ENCODE measurements around the gene SPANXD. TPM values are rescaled to one million over a fixed set of nuclear protein-coding genes. Genes with fewer than 3 reads are reported as not detected.
"Not testable (repeated sequence)": the region's sequence is repeated elsewhere in the genome, so short reads cannot be mapped to it uniquely, and the experiment has no call there.

SPANXD gene, protein sequence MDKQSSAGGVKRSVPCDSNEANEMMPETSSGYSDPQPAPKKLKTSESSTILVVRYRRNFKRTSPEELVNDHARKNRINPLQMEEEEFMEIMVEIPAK
- total RNA-seq: not detected
- polyA plus RNA-seq (ENCODE audit: insufficient read depth, low read depth, low replicate concordance): not detected
- long read RNA-seq, donor 1: 0 reads
- long read RNA-seq, donor 2: 0 reads
- long read RNA-seq, donor 3: 0 reads
- long read RNA-seq, donor 4: 0 reads
- long read RNA-seq, donor 5: 0 reads
- long read RNA-seq, donor 6: 0 reads
- long read RNA-seq, donor 7: 0 reads
- long read RNA-seq, donor 8: 0 reads
- long read RNA-seq, donor 9: 0 reads
- long read RNA-seq, donor 10: 0 reads

DNA sequence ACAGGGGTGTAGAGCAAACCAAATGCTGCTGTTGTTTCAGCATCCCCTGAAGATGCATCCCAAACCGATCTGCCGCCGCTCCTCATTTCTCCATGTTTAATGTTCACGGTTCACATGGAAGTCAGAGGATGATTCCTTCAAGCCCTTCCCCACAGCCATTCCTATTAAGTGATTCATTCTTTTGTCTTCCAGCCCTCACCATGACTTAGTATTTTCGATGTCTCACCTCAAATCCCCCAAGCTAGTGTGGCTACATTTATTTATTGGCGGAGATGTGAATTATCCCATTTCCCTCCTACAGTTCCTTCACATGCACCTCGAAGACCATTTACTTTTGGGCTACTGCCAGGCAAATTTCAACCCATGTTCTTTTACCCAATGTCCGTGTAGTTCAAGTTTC is at the start of gene SPANXD:
Gene SPANXD (minus strand): TSS at position 101 of the 400 bp plus-strand sequence. CDS start 334 bp downstream, outside the sequence.
- H3K4me1 ChIP-seq (ENCODE audit: control insufficient read depth in 2 of 3, insufficient read depth in 2 of 3, low read depth in 1 of 3, low read length in 3 of 3); H3K9me3 ChIP-seq (ENCODE audit: control insufficient read depth in 2 of 3, insufficient read depth in 1 of 3, low read length in 3 of 3); FAIRE-seq; H3K4me3 ChIP-seq (ENCODE audit: low read length in 3 of 3); H3K9ac ChIP-seq (ENCODE audit: low read length in 3 of 3); H3K27ac ChIP-seq (ENCODE audit: low read depth in 2 of 2, low read length in 2 of 2); intact Hi-C loops (cut with DNase I); H3K36me3 ChIP-seq (ENCODE audit: control insufficient read depth in 2 of 3, insufficient read depth in 3 of 3, low read length in 3 of 3); H3K27me3 ChIP-seq (ENCODE audit: control insufficient read depth, insufficient read depth, low read length); DNase-seq: not testable (repeated sequence)

DNA sequence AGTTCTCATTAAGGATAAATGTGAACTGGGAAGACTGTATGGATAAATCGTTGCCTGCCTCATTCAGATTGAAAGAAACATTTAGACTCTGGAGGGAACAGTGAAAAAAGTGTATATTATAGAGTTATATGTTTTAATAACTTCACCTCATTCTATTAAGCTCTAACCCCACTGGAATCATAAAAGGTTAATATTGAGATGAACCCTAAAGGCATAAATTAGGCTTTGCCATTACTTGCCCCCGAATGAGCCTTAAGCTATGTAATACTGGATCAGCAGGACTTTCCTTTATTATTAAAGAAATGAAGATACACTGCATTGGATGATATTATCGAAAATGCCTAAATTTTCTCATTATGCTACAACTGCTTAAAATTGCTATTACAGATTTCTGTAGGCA is 44.1 kb upstream of the SPANXD start:
- FAIRE-seq: no peak

DNA sequence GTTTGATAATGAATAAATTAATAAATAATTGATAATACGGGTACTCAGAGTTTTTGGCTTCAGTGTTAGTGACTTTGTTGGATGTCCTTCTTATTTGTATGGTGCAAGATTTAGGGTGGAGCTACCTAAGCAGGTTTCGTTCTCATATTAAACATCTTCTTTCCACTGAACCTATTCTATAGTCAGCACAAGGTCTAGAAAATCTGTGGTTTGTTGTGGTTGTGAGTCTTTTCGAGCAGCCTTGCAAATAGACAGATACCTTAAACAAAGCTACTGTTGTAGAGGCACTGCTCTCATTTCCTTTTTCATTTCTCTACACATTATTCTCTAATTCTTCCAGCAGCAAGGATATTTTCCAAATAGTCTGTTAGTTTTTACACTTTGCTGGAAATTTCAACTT is 38.1 kb upstream of the SPANXD start:
- TF ChIP-seq, protein P1, sequence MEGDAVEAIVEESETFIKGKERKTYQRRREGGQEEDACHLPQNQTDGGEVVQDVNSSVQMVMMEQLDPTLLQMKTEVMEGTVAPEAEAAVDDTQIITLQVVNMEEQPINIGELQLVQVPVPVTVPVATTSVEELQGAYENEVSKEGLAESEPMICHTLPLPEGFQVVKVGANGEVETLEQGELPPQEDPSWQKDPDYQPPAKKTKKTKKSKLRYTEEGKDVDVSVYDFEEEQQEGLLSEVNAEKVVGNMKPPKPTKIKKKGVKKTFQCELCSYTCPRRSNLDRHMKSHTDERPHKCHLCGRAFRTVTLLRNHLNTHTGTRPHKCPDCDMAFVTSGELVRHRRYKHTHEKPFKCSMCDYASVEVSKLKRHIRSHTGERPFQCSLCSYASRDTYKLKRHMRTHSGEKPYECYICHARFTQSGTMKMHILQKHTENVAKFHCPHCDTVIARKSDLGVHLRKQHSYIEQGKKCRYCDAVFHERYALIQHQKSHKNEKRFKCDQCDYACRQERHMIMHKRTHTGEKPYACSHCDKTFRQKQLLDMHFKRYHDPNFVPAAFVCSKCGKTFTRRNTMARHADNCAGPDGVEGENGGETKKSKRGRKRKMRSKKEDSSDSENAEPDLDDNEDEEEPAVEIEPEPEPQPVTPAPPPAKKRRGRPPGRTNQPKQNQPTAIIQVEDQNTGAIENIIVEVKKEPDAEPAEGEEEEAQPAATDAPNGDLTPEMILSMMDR (IDR thresholded peaks at IDR 0.05; ENCODE audit: borderline replicate concordance, extremely low read depth, insufficient read depth): no peak
- FAIRE-seq (no peak), DNase-seq (no peak)
- Histone ChIP-seq H3K4me3 (ENCODE audit: low read length in 3 of 3) (no peak overlapping the region), H3K9me3 (ENCODE audit: control insufficient read depth in 2 of 3, insufficient read depth in 1 of 3, low read length in 3 of 3) (no peaks in the 10 kb centered on the region), H3K9ac (ENCODE audit: low read length in 3 of 3) (no peak overlapping the region), H3K4me1 (ENCODE audit: control insufficient read depth in 2 of 3, insufficient read depth in 2 of 3, low read depth in 1 of 3, low read length in 3 of 3) (no peaks in the 10 kb centered on the region), H3K27ac (ENCODE audit: low read depth in 2 of 2, low read length in 2 of 2) (no peak overlapping the region), H3K36me3 (ENCODE audit: control insufficient read depth in 2 of 3, insufficient read depth in 3 of 3, low read length in 3 of 3) (no peaks in the 10 kb centered on the region), H3K27me3 (ENCODE audit: control insufficient read depth, insufficient read depth, low read length) (no peaks in the 10 kb centered on the region)
- intact Hi-C loops (cut with DNase I): no loop called here

More for the DNA sequence above, 44.1 kb upstream of the SPANXD start:
- no peak overlapping the region for H3K27ac ChIP-seq (ENCODE audit: low read depth in 2 of 2, low read length in 2 of 2)
- intact Hi-C loops (cut with DNase I): no loop called here
- no peaks in the 10 kb centered on the region for H3K9me3 ChIP-seq (ENCODE audit: control insufficient read depth in 2 of 3, insufficient read depth in 1 of 3, low read length in 3 of 3)
- H3K4me1 ChIP-seq (ENCODE audit: control insufficient read depth in 2 of 3, insufficient read depth in 2 of 3, low read depth in 1 of 3, low read length in 3 of 3): no peaks in the 10 kb centered on the region
- no peak overlapping the region for H3K9ac ChIP-seq (ENCODE audit: low read length in 3 of 3)
- TF ChIP-seq, protein P1 (IDR thresholded peaks at IDR 0.05; ENCODE audit: borderline replicate concordance, extremely low read depth, insufficient read depth): no peak
- no peaks in the 10 kb centered on the region for H3K27me3 ChIP-seq (ENCODE audit: control insufficient read depth, insufficient read depth, low read length)
- no peak for DNase-seq
- no peaks in the 10 kb centered on the region for H3K36me3 ChIP-seq (ENCODE audit: control insufficient read depth in 2 of 3, insufficient read depth in 3 of 3, low read length in 3 of 3)
- no peak overlapping the region for H3K4me3 ChIP-seq (ENCODE audit: low read length in 3 of 3)

DNA sequence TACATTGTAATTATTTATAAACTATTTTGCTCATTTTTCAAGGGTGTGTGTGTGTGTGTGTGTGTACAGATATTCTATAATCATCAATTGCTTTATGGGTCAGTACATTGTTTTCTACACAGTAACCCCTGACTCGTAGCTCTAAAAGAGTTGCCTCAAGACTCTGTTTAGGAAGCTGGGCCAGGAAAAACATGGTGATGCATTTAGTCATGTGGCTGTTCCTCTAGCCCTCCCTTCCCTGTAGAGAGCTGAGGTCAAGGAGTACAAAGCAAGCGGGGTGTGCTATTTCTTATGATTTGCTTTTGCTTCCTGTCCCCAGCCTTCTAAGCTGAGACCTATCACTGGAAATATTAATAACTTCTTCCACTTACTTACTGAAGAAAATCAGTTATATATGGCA is 34.8 kb upstream of the SPANXD start:
- intact Hi-C loops (cut with DNase I): no loop called here
- H3K4me1 ChIP-seq (ENCODE audit: control insufficient read depth in 2 of 3, insufficient read depth in 2 of 3, low read depth in 1 of 3, low read length in 3 of 3): no peaks in the 10 kb centered on the region
- FAIRE-seq (no peak), DNase-seq (no peak)
- TF ChIP-seq, protein P1 (IDR thresholded peaks at IDR 0.05; ENCODE audit: borderline replicate concordance, extremely low read depth, insufficient read depth): no peak
- no peaks in the 10 kb centered on the region for H3K27me3 ChIP-seq (ENCODE audit: control insufficient read depth, insufficient read depth, low read length)
- no peak overlapping the region for H3K9ac ChIP-seq (ENCODE audit: low read length in 3 of 3)
- H3K9me3 ChIP-seq (ENCODE audit: control insufficient read depth in 2 of 3, insufficient read depth in 1 of 3, low read length in 3 of 3): no peaks in the 10 kb centered on the region
- H3K27ac ChIP-seq (ENCODE audit: low read depth in 2 of 2, low read length in 2 of 2): no peak overlapping the region
- H3K4me3 ChIP-seq (ENCODE audit: low read length in 3 of 3): no peak overlapping the region
- no peaks in the 10 kb centered on the region for H3K36me3 ChIP-seq (ENCODE audit: control insufficient read depth in 2 of 3, insufficient read depth in 3 of 3, low read length in 3 of 3)
